Ovary (tissue), 9 donors: ENCODE measurements around the gene TNFSF11. TPM values are rescaled to one million over a fixed set of nuclear protein-coding genes. Genes with fewer than 3 reads are reported as not detected.

Source experiments
- DNase-seq, 5 donors: peaks; one replicate each; pipeline ENCODE4 v3.0.0-alpha.2; 2019 to 2020
- H3K27ac ChIP-seq, 2 donors: fragments of 200-600 bp; one replicate each; pipeline versions ENCODE4 v1.5.1 to v1.8.0; 2019 to 2022
- H3K27me3 ChIP-seq: fragments of 200-600 bp; one replicate; pipeline ENCODE4 v1.8.0; 2022
- H3K36me3 ChIP-seq: fragments of 200-600 bp; sonication (generic); one replicate; pipeline ENCODE4 v1.5.1; 2019
- H3K4me1 ChIP-seq: one replicate; pipeline ENCODE4 v1.8.1; 2013; ENCODE audit warnings: mild to moderate bottlenecking, moderate library complexity; ENCODE audit not compliant: insufficient read depth
- H3K4me3 ChIP-seq: fragments of 200-600 bp; sonication (generic); one replicate; pipeline ENCODE4 v1.5.1; 2017
- H3K9me3 ChIP-seq, 2 donors: fragments of 200-600 bp in 1 of 2; sonication (generic) in 1 of 2; one replicate each; pipeline versions ENCODE4 v1.5.1 to v1.8.1; 2013 to 2019; ENCODE audit warnings: mild to moderate bottlenecking in 1 of 2, moderate library complexity in 1 of 2
- CTCF ChIP-seq, 3 donors: fragments of 450-650 bp in 2 of 3; fragments of 200-600 bp in 1 of 3; IDR thresholded peaks; one replicate each; pipeline versions ENCODE4 v1.5.1 to v1.8.0; 2016 to 2022; ENCODE audit warnings: antibody characterized with exemption in 3 of 3, mild to moderate bottlenecking in 1 of 3
- EP300 ChIP-seq: sonication (generic); formaldehyde crosslinking; IDR thresholded peaks from one replicate; pipeline ENCODE4 v1.6.1; 2017; ENCODE audit warnings: antibody characterized with exemption
- POLR2A ChIP-seq: fragments of 450-650 bp; IDR thresholded peaks from one replicate; pipeline ENCODE4 v1.6.1; 2017; ENCODE audit warnings: antibody characterized with exemption, mild to moderate bottlenecking, moderate library complexity
- WGBS, 3 donors: extraction: QIAGEN DNeasy Blood & Tissue Kit in 1 of 3; methylation state at CpG; one replicate each; pipeline versions ENCODE4 v1.1.5 to v1.1.7; 2013 to 2017; 5-methylcytosine and 5-hydroxymethylcytosine counted together
- intact Hi-C, 4 donors: fragments of 100-400 bp; cut with DNase I; formaldehyde crosslinking; loops; one replicate each; pipeline versions ENCODE4 v1.11.0 to v1.15.1; 2022 to 2023
- polyA plus RNA-seq, 2 donors: library from polyadenylated mRNA; stranded (reverse); fragments of 200-250 nt in 1 of 2; fragments of 350-450 nt in 1 of 2; fragmentation: Illumina TruSeq in 1 of 2; extraction: RNeasy Lipid Tissue Mini Kit (QIAGEN cat#74804) in 1 of 2; gene quantifications; one replicate each; pipeline ENCODE4 v1.2.3, GENCODE V29; 2013 to 2014
- total RNA-seq, 7 donors: library from RNA; depleted of rRNA in 2 of 7; stranded (reverse); fragments of >200 nt in 2 of 7; fragmentation: NEBNext Ultra II Directional in 3 of 7; extraction: Animal tissue kit (Norgen Biotek cat#: 25700) in 3 of 7; gene quantifications; one replicate each; pipeline versions ENCODE4 v1.1.0 to v1.2.4, GENCODE V29; 2016 to 2023
- donor health status: DM: no; HTN: no; CAD: no; lungs with moderate emphysema.
- donor health status: DM: no; HTN: no; CAD: no.
- donor health status: Bipolar disorder and iron deficiency.
- donor health status: DM: yes; HTN: yes; CAD: no.
- donor health status: DM: no; HTN: no; CAD: no.
- donor health status: DM: yes; HTN: yes; CAD: no.

The TNFSF11 gene
- total and polyA plus RNA-seq, 9 donors: 0.13 TPM; not detected in 8

GRCh38 chr13:42526804-42527203 lies 47.1 kb upstream of the TNFSF11 start:
- Histone ChIP-seq H3K9me3 (no peaks in the 10 kb centered on the region), H3K4me3 (no peak overlapping the region), H3K36me3 (no peaks in the 10 kb centered on the region), H3K27me3 (no peaks in the 10 kb centered on the region), H3K27ac (no peak overlapping the region), H3K4me1 (no peaks in the 10 kb centered on the region)
- DNase-seq: no peak
- TF ChIP-seq EP300 (no peak), POLR2A (no peak), CTCF (IDR thresholded peaks at IDR 0.05) (no peak)
- 24 to 32% (median 25%) methylated on average over 3 of the region's 3 CpGs for WGBS, 3 donors
- intact Hi-C loops: no loop called here

GRCh38 chr13:42532561-42533335 lies 41.2 kb upstream of the TNFSF11 start:
- H3K4me1 ChIP-seq: no peaks in the 10 kb centered on the region
- H3K36me3 ChIP-seq: no peaks in the 10 kb centered on the region
- H3K9me3 ChIP-seq: no peaks in the 10 kb centered on the region
- H3K27me3 ChIP-seq: no peaks in the 10 kb centered on the region
- no peak overlapping the region for H3K4me3 ChIP-seq
- TF ChIP-seq EP300 (no peak), CTCF (IDR thresholded peaks at IDR 0.05) (no peak), POLR2A (no peak)
- intact Hi-C loops: no loop called here
- 43 to 52% (median 48%) methylated on average over 4 of the region's 4 CpGs for WGBS, 3 donors
- no peak overlapping the region for H3K27ac ChIP-seq
- DNase-seq: no peak

DNA sequence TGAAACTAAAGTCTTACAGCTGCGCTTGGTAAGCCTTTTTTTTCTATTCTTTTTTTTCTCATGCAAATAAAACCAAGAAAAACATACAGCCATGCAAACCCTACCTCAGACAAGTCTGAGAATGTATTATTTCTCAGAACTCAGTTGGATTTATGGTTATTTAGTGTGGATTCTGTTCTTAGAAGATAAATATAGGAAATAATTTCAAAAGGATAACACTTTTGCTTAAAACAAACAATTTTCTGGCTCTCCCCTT lies 40.7 kb upstream of the TNFSF11 start:
- H3K4me1 ChIP-seq: no peaks in the 10 kb centered on the region
- TF ChIP-seq POLR2A: no peak
- no peak for TF ChIP-seq EP300
- TF ChIP-seq CTCF (IDR thresholded peaks at IDR 0.05): no peak
- intact Hi-C loops: no loop called here
- no peak overlapping the region for H3K27ac ChIP-seq
- 69 to 88% (median 70%) methylated on average over 1 of the region's 1 CpG for WGBS, 3 donors
- no peak for DNase-seq
- no peaks in the 10 kb centered on the region for H3K9me3 ChIP-seq
- no peaks in the 10 kb centered on the region for H3K36me3 ChIP-seq
- no peak overlapping the region for H3K4me3 ChIP-seq
- H3K27me3 ChIP-seq: no peaks in the 10 kb centered on the region

- no peak for TF ChIP-seq EP300
- no peak for DNase-seq
- H3K27me3 ChIP-seq: no peaks in the 10 kb centered on the region
- no peaks in the 10 kb centered on the region for H3K9me3 ChIP-seq
- no peak overlapping the region for H3K4me3 ChIP-seq
- H3K36me3 ChIP-seq: no peaks in the 10 kb centered on the region
- no peaks in the 10 kb centered on the region for H3K4me1 ChIP-seq
- H3K27ac ChIP-seq: no peak overlapping the region
- intact Hi-C loops: no loop called here
- 89 to 98% (median 95%) methylated on average over 1 of the region's 1 CpG for WGBS, 3 donors
Observed at GRCh38 chr13:42534785-42535184, 39.2 kb upstream of the TNFSF11 start.

- intact Hi-C loops: no loop called here
- Histone ChIP-seq H3K4me1 (no peaks in the 10 kb centered on the region), H3K36me3 (no peaks in the 10 kb centered on the region), H3K9me3 (no peaks in the 10 kb centered on the region), H3K4me3 (no peak overlapping the region), H3K27ac (no peak overlapping the region), H3K27me3 (no peaks in the 10 kb centered on the region)
- no peak for DNase-seq
- WGBS, 3 donors: 52 to 72% (median 64%) methylated on average over 2 of the region's 2 CpGs
- TF ChIP-seq EP300 (no peak), CTCF (IDR thresholded peaks at IDR 0.05) (no peak), POLR2A (no peak)
Observed at GRCh38 chr13:42538996-42539395, 35.0 kb upstream of the TNFSF11 start.
